WTC11 (cell line): ENCODE data around the gene ACOT4. TPM values are rescaled to one million over a fixed set of nuclear protein-coding genes. Genes with fewer than 3 reads are reported as not detected.

Source experiments
- ATAC-seq: fragments of 200-7000 bp; cut with Tn5 transposase; 2 replicates; pipeline ENCODE4 v1.10.0; 2021; ENCODE audit warnings: mild to moderate bottlenecking, moderate library complexity
- CTCF ChIA-PET: fragments of 300-600 bp; sonication (Branson Sonifier 250); formaldehyde crosslinking; loops from one replicate; lab custom pipeline; 2021; ENCODE audit warnings: antibody characterized with exemption; lab: Charles Lee
- POLR2A ChIA-PET: fragments of 350-600 bp; sonication (Branson Sonifier 250); formaldehyde crosslinking; loops from one replicate; lab custom pipeline; 2021; ENCODE audit warnings: antibody characterized with exemption; lab: Charles Lee
- DNase-seq: peaks from one replicate; pipeline ENCODE4 v3.0.0; 2021; ENCODE audit warnings: low spot score
- H3K27ac Mint-ChIP-seq: 2 replicates; pipeline ENCODE4 v1.8.0; 2021; ENCODE audit warnings: mixed read lengths
- H3K27me3 Mint-ChIP-seq: 2 replicates; pipeline ENCODE4 v1.8.0; 2021; ENCODE audit warnings: low read depth, mild to moderate bottlenecking, moderate library complexity, mixed read lengths
- H3K36me3 Mint-ChIP-seq: 2 replicates; pipeline ENCODE4 v1.8.0; 2021; ENCODE audit warnings: mixed read lengths
- H3K4me1 Mint-ChIP-seq: 2 replicates; pipeline ENCODE4 v1.8.0; 2022; ENCODE audit warnings: mixed read lengths
- H3K4me3 Mint-ChIP-seq: 2 replicates; pipeline ENCODE4 v1.8.0; 2021; ENCODE audit warnings: mild to moderate bottlenecking, moderate library complexity, mixed read lengths
- H3K9me3 Mint-ChIP-seq: 2 replicates; pipeline ENCODE4 v1.8.0; 2021; ENCODE audit warnings: mixed read lengths
- CREB1 ChIP-seq: sonication (generic); formaldehyde crosslinking; IDR thresholded peaks from 2 replicates; pipeline ENCODE4 v1.8.0; 2023; ENCODE audit warnings: mild to moderate bottlenecking, missing genetic modification reagents
- ELF4 ChIP-seq: sonication (generic); formaldehyde crosslinking; IDR thresholded peaks from 2 replicates; pipeline ENCODE4 v1.8.1; 2022; ENCODE audit warnings: low read depth, mild to moderate bottlenecking, moderate library complexity, missing genetic modification reagents
- JAZF1 ChIP-seq: fragments of 250-450 bp; sonication (Bioruptor Pico); IDR thresholded peaks from 2 replicates; pipeline ENCODE4 v1.9.0; 2021; ENCODE audit warnings: moderate library complexity, mild to moderate bottlenecking, inconsistent platforms
- NFYB ChIP-seq: sonication (generic); formaldehyde crosslinking; conservative IDR thresholded peaks from 2 replicates; pipeline ENCODE4 v1.8.0; 2022; ENCODE audit warnings: low read depth, missing genetic modification reagents
- ZBTB21 ChIP-seq: sonication (generic); formaldehyde crosslinking; IDR thresholded peaks from 2 replicates; pipeline ENCODE4 v1.8.1; 2023; ENCODE audit warnings: mild to moderate bottlenecking, missing genetic modification reagents, borderline replicate concordance
- ZNF121 ChIP-seq: sonication (generic); formaldehyde crosslinking; IDR thresholded peaks from 2 replicates; pipeline ENCODE4 v1.8.0; 2023; ENCODE audit warnings: missing genetic modification reagents
- ZNF317 ChIP-seq: sonication (generic); formaldehyde crosslinking; IDR thresholded peaks from 2 replicates; pipeline ENCODE4 v1.8.1; 2023; ENCODE audit warnings: low read depth, mild to moderate bottlenecking, moderate library complexity, missing genetic modification reagents, borderline replicate concordance
- total RNA-seq: library from RNA; stranded (reverse); gene quantifications from 3 replicates; pipeline ENCODE4 v1.2.3, GENCODE V29; 2021
- TF ChIP-seq, protein P1 (sequence below): fragments of 200-600 bp; IDR thresholded peaks from 2 replicates; pipeline ENCODE4 v1.8.0; 2022; ENCODE audit warnings: antibody characterized with exemption
- TF ChIP-seq, protein P2 (sequence below): sonication (generic); formaldehyde crosslinking; IDR thresholded peaks from 2 replicates; pipeline ENCODE4 v1.8.1; 2022; ENCODE audit warnings: mild to moderate bottlenecking, missing genetic modification reagents, moderate library complexity, borderline replicate concordance
- TF ChIP-seq, protein P3 (sequence below): sonication (generic); formaldehyde crosslinking; IDR thresholded peaks from 2 replicates; pipeline ENCODE4 v1.8.0; 2022; ENCODE audit warnings: mild to moderate bottlenecking, missing genetic modification reagents
- TF ChIP-seq, protein P4 (sequence below): sonication (generic); formaldehyde crosslinking; conservative IDR thresholded peaks from 2 replicates; pipeline ENCODE4 v1.8.1; 2023; ENCODE audit warnings: mild to moderate bottlenecking, low read depth, missing genetic modification reagents, moderate library complexity
- TF ChIP-seq, protein P5 (sequence below): sonication (generic); formaldehyde crosslinking; IDR thresholded peaks from 2 replicates; pipeline ENCODE4 v1.8.0; 2023; ENCODE audit warnings: missing genetic modification reagents, mild to moderate bottlenecking, borderline replicate concordance
- TF ChIP-seq, protein P6 (sequence below): fragments of 250-450 bp; sonication (Bioruptor Pico); IDR thresholded peaks from 2 replicates; pipeline ENCODE4 v1.8.0; 2021; ENCODE audit warnings: mild to moderate bottlenecking

Gene ACOT4
- total RNA-seq, 1 experiment from 2014 or later, result 1.6 TPM

DNA sequence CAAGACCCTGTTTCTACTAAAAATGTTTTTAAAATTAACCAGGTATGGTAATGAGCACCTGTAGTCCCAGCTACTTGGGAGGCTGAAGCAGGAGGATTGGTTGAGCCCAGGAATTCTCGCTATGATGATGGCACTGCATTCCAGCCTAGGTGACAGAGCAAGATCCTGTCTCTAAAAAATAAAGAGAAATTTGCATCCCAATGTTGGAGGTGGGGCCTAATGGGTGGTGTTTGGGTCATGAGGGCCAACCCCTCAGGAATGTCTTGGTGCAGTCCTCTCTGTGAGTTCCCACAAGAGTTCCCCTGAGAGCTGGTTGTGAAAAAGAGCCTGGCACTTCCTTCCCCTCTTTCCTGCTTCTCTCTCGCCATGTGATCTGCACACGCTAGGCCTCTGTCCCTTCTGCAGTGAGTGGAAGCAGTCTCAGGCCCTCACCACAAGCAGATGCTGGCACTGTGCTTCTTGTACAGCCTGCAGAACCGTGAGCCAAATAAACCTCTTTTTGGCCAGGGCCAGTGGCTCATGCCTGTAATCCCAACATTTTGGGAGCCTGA, 31.9 kb downstream of the ACOT4 start:
- peaks cover 5% of the 10 kb centered on the region for H3K36me3 Mint-ChIP-seq
- H3K9me3 Mint-ChIP-seq, result peaks cover 7% of the 10 kb centered on the region; the same call in 1 of the 2 replicates
- CTCF ChIA-PET, result no interaction called here
- ATAC-seq (peak; percentile 81), DNase-seq (no peak)
- H3K4me3 Mint-ChIP-seq, result no peak overlapping the region
- H3K27ac Mint-ChIP-seq, result peak overlapping the region; percentile 65; the same call in 1 of the 2 replicates
- 0 out of 2 replicates have a peak, but pooled peaks cover 3% of the 10 kb centered on the region for H3K4me1 Mint-ChIP-seq
- TF ChIP-seq, protein P1, sequence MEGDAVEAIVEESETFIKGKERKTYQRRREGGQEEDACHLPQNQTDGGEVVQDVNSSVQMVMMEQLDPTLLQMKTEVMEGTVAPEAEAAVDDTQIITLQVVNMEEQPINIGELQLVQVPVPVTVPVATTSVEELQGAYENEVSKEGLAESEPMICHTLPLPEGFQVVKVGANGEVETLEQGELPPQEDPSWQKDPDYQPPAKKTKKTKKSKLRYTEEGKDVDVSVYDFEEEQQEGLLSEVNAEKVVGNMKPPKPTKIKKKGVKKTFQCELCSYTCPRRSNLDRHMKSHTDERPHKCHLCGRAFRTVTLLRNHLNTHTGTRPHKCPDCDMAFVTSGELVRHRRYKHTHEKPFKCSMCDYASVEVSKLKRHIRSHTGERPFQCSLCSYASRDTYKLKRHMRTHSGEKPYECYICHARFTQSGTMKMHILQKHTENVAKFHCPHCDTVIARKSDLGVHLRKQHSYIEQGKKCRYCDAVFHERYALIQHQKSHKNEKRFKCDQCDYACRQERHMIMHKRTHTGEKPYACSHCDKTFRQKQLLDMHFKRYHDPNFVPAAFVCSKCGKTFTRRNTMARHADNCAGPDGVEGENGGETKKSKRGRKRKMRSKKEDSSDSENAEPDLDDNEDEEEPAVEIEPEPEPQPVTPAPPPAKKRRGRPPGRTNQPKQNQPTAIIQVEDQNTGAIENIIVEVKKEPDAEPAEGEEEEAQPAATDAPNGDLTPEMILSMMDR, result no peak
- TF ChIP-seq, protein P2, sequence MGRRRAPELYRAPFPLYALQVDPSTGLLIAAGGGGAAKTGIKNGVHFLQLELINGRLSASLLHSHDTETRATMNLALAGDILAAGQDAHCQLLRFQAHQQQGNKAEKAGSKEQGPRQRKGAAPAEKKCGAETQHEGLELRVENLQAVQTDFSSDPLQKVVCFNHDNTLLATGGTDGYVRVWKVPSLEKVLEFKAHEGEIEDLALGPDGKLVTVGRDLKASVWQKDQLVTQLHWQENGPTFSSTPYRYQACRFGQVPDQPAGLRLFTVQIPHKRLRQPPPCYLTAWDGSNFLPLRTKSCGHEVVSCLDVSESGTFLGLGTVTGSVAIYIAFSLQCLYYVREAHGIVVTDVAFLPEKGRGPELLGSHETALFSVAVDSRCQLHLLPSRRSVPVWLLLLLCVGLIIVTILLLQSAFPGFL (CRISPR knock-in tag), result no peak
- TF ChIP-seq, protein P3, sequence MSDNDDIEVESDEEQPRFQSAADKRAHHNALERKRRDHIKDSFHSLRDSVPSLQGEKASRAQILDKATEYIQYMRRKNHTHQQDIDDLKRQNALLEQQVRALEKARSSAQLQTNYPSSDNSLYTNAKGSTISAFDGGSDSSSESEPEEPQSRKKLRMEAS (CRISPR knock-in tag), result no peak
- TF ChIP-seq ELF4 (CRISPR knock-in tag), result no peak
- TF ChIP-seq ZNF317 (CRISPR knock-in tag), result no peak
- TF ChIP-seq NFYB (CRISPR knock-in tag), result no peak
- no peak for TF ChIP-seq CREB1
- TF ChIP-seq, protein P4, sequence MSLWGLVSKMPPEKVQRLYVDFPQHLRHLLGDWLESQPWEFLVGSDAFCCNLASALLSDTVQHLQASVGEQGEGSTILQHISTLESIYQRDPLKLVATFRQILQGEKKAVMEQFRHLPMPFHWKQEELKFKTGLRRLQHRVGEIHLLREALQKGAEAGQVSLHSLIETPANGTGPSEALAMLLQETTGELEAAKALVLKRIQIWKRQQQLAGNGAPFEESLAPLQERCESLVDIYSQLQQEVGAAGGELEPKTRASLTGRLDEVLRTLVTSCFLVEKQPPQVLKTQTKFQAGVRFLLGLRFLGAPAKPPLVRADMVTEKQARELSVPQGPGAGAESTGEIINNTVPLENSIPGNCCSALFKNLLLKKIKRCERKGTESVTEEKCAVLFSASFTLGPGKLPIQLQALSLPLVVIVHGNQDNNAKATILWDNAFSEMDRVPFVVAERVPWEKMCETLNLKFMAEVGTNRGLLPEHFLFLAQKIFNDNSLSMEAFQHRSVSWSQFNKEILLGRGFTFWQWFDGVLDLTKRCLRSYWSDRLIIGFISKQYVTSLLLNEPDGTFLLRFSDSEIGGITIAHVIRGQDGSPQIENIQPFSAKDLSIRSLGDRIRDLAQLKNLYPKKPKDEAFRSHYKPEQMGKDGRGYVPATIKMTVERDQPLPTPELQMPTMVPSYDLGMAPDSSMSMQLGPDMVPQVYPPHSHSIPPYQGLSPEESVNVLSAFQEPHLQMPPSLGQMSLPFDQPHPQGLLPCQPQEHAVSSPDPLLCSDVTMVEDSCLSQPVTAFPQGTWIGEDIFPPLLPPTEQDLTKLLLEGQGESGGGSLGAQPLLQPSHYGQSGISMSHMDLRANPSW (CRISPR knock-in tag), result no peak
- TF ChIP-seq, protein P5, sequence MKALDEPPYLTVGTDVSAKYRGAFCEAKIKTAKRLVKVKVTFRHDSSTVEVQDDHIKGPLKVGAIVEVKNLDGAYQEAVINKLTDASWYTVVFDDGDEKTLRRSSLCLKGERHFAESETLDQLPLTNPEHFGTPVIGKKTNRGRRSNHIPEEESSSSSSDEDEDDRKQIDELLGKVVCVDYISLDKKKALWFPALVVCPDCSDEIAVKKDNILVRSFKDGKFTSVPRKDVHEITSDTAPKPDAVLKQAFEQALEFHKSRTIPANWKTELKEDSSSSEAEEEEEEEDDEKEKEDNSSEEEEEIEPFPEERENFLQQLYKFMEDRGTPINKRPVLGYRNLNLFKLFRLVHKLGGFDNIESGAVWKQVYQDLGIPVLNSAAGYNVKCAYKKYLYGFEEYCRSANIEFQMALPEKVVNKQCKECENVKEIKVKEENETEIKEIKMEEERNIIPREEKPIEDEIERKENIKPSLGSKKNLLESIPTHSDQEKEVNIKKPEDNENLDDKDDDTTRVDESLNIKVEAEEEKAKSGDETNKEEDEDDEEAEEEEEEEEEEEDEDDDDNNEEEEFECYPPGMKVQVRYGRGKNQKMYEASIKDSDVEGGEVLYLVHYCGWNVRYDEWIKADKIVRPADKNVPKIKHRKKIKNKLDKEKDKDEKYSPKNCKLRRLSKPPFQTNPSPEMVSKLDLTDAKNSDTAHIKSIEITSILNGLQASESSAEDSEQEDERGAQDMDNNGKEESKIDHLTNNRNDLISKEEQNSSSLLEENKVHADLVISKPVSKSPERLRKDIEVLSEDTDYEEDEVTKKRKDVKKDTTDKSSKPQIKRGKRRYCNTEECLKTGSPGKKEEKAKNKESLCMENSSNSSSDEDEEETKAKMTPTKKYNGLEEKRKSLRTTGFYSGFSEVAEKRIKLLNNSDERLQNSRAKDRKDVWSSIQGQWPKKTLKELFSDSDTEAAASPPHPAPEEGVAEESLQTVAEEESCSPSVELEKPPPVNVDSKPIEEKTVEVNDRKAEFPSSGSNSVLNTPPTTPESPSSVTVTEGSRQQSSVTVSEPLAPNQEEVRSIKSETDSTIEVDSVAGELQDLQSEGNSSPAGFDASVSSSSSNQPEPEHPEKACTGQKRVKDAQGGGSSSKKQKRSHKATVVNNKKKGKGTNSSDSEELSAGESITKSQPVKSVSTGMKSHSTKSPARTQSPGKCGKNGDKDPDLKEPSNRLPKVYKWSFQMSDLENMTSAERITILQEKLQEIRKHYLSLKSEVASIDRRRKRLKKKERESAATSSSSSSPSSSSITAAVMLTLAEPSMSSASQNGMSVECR (CRISPR knock-in tag), result no peak
- TF ChIP-seq ZNF121 (CRISPR knock-in tag), result no peak
- TF ChIP-seq, protein P6, sequence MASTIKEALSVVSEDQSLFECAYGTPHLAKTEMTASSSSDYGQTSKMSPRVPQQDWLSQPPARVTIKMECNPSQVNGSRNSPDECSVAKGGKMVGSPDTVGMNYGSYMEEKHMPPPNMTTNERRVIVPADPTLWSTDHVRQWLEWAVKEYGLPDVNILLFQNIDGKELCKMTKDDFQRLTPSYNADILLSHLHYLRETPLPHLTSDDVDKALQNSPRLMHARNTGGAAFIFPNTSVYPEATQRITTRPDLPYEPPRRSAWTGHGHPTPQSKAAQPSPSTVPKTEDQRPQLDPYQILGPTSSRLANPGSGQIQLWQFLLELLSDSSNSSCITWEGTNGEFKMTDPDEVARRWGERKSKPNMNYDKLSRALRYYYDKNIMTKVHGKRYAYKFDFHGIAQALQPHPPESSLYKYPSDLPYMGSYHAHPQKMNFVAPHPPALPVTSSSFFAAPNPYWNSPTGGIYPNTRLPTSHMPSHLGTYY (CRISPR knock-in tag), result no peak
- TF ChIP-seq ZBTB21 (CRISPR knock-in tag), result no peak
- TF ChIP-seq JAZF1, result no peak
- TF ChIP-seq, all 79 proteins: peak for 0
- H3K27me3 Mint-ChIP-seq, result no peaks in the 10 kb centered on the region; the same call in 1 of the 2 replicates
- POLR2A ChIA-PET, result interaction anchor here (0.6 to 1.0 kb wide), 2 partner anchors 11 to 156 kb away, joined by 4 read pairs; no protein-coding TSS in a partner anchor
